Endodermal cell (in vitro differentiated cells): ENCODE measurements around the gene SLC6A13. TPM values are rescaled to one million over a fixed set of nuclear protein-coding genes. Genes with fewer than 3 reads are reported as not detected.

Experiments used
- DNase-seq: peaks from one replicate; pipeline ENCODE4 v3.0.0-alpha.2; 2017
- H3K27ac ChIP-seq: 2 replicates; pipeline ENCODE4 v1.5.1; 2013; ENCODE audit warnings: mild to moderate bottlenecking, low read depth, low read length, moderate library complexity
- H3K27me3 ChIP-seq: 2 replicates; pipeline ENCODE4 v1.6.1; 2013; ENCODE audit warnings: mild to moderate bottlenecking, low read length, moderate library complexity; ENCODE audit not compliant: insufficient read depth, control insufficient read depth, poor library complexity, severe bottlenecking
- H3K36me3 ChIP-seq: 2 replicates; pipeline ENCODE4 v1.7.0; 2013; ENCODE audit warnings: mild to moderate bottlenecking, low read length, moderate library complexity; ENCODE audit not compliant: control insufficient read depth, insufficient read depth
- H3K4me1 ChIP-seq: one replicate; pipeline ENCODE4 v1.7.0; 2013; ENCODE audit warnings: low read length; ENCODE audit not compliant: control insufficient read depth, insufficient read depth
- H3K4me3 ChIP-seq: 2 replicates; pipeline ENCODE4 v1.5.1; 2013; ENCODE audit warnings: mild to moderate bottlenecking, low read length, moderate library complexity
- H3K9ac ChIP-seq: 2 replicates; pipeline ENCODE4 v1.6.1; 2013; ENCODE audit warnings: mild to moderate bottlenecking, low read length, moderate library complexity; ENCODE audit not compliant: poor library complexity, severe bottlenecking; ENCODE audit errors: extremely low read depth
- H3K9me3 ChIP-seq: 2 replicates; pipeline ENCODE4 v1.6.1; 2013; ENCODE audit warnings: mild to moderate bottlenecking, low read length, moderate library complexity; ENCODE audit not compliant: control insufficient read depth
- H3K27ac Mint-ChIP-seq: 2 replicates; pipeline ENCODE4 v1.8.0; 2020; ENCODE audit warnings: mixed read lengths
- H3K27me3 Mint-ChIP-seq: 2 replicates; pipeline ENCODE4 v1.8.0; 2021; ENCODE audit warnings: mild to moderate bottlenecking, mixed read lengths; ENCODE audit not compliant: insufficient read depth
- H3K36me3 Mint-ChIP-seq: 2 replicates; pipeline ENCODE4 v1.8.0; 2020; ENCODE audit warnings: low read depth, mixed read lengths
- H3K4me1 Mint-ChIP-seq: 2 replicates; pipeline ENCODE4 v1.8.0; 2020; ENCODE audit warnings: mixed read lengths
- H3K4me3 Mint-ChIP-seq: 2 replicates; pipeline ENCODE4 v1.8.0; 2020; ENCODE audit warnings: mild to moderate bottlenecking, moderate library complexity, mixed read lengths
- H3K9me3 Mint-ChIP-seq: 2 replicates; pipeline ENCODE4 v1.8.0; 2020; ENCODE audit warnings: mild to moderate bottlenecking, mixed read lengths
- CTCF ChIP-seq: fragments of 200-600 bp; sonication (generic); conservative IDR thresholded peaks from 2 replicates; pipeline ENCODE4 v1.5.0; 2021; ENCODE audit warnings: antibody characterized with exemption, mild to moderate bottlenecking
- WGBS, 2 experiments: methylation state at CpG; one replicate each; pipeline versions ENCODE4 v1.1.5 to v1.1.7; 2013; ENCODE audit warnings: missing lambda C conversion rate in 2 of 2, mixed read lengths in 1 of 2; ENCODE audit not compliant: insufficient coverage in 1 of 2, insufficient read length in 1 of 2; 5-methylcytosine and 5-hydroxymethylcytosine counted together
- total RNA-seq, 2 donors: library from RNA; stranded (reverse); fragmentation: NEBNext Ultra II Directional in 1 of 2; extraction: Animal tissue kit (Norgen Biotek cat#: 25700) in 1 of 2; gene quantifications; 2 replicates in 1 of 2; 3 replicates in 1 of 2; pipeline ENCODE4 v1.2.1, GENCODE V29; 2021

The SLC6A13 gene
- total RNA-seq, 2 donors from 2014 or later: 1.1 to 2.4 TPM

- H3K4me3 ChIP-seq: no peak overlapping the region
- Mint-ChIP-seq H3K4me1 (no peaks in the 10 kb centered on the region), H3K27ac (no peak overlapping the region), H3K27me3 (no peaks in the 10 kb centered on the region), H3K9me3 (no peaks in the 10 kb centered on the region), H3K36me3 (peaks cover 86% of the 10 kb centered on the region), H3K4me3 (no peak overlapping the region)
- TF ChIP-seq CTCF: no peak
- no peaks in the 10 kb centered on the region for H3K27me3 ChIP-seq
- H3K36me3 ChIP-seq: peaks cover 79% of the 10 kb centered on the region
- no peak overlapping the region for H3K9ac ChIP-seq
- H3K9me3 ChIP-seq: peaks cover 7% of the 10 kb centered on the region
- DNase-seq: no peak
- 100% methylated on average over 1 of the region's 1 CpG; no CpG with 5 or more reads in 1 of the 2 experiments for WGBS, 2 experiments
- no peak overlapping the region for H3K27ac ChIP-seq
- H3K4me1 ChIP-seq: no peaks in the 10 kb centered on the region
Measured at GRCh38 chr12:291153-291723, 28.6 kb upstream of the SLC6A13 start.

- no peaks in the 10 kb centered on the region for H3K4me1 Mint-ChIP-seq
Measured at GRCh38 chr12:288687-289086, 26.1 kb upstream of the SLC6A13 start.

GRCh38 chr12:286531-287300, 24.1 kb upstream of the SLC6A13 start:
- 83 to 92% methylated on average over 1 to 5 of the region's 5 CpGs for WGBS, 2 experiments
- no peak overlapping the region for H3K4me3 ChIP-seq
- H3K36me3 ChIP-seq: peaks cover 76% of the 10 kb centered on the region
- DNase-seq: no peak
- Mint-ChIP-seq H3K4me1 (no peaks in the 10 kb centered on the region), H3K36me3 (peaks cover 74% of the 10 kb centered on the region), H3K27me3 (no peaks in the 10 kb centered on the region), H3K4me3 (no peak overlapping the region), H3K9me3 (no peaks in the 10 kb centered on the region), H3K27ac (no peak overlapping the region)
- TF ChIP-seq CTCF: no peak
- peaks cover 7% of the 10 kb centered on the region for H3K9me3 ChIP-seq
- no peak overlapping the region for H3K9ac ChIP-seq
- H3K27ac ChIP-seq: no peak overlapping the region
- no peaks in the 10 kb centered on the region for H3K4me1 ChIP-seq
- H3K27me3 ChIP-seq: no peaks in the 10 kb centered on the region

More at GRCh38 chr12:288687-289086, 26.1 kb upstream of the SLC6A13 start:
- Mint-ChIP-seq H3K27ac (no peak overlapping the region), H3K9me3 (no peaks in the 10 kb centered on the region), H3K36me3 (peaks cover 86% of the 10 kb centered on the region), H3K4me3 (no peak overlapping the region), H3K27me3 (no peaks in the 10 kb centered on the region)
- Histone ChIP-seq H3K9ac (no peak overlapping the region), H3K27ac (no peak overlapping the region), H3K36me3 (peaks cover 78% of the 10 kb centered on the region), H3K4me3 (no peak overlapping the region), H3K4me1 (no peaks in the 10 kb centered on the region), H3K27me3 (no peaks in the 10 kb centered on the region), H3K9me3 (peaks cover 7% of the 10 kb centered on the region)
- no peak for DNase-seq
- 92 to 97% methylated on average over 5 of the region's 5 CpGs for WGBS, 2 experiments
- no peak for TF ChIP-seq CTCF
